Measurements from ENCODE around the gene MRPL58.

GRCh38 chr17:75064460-75064859, 52.0 kb downstream of the MRPL58 start:
- TF ChIP-seq TAF1 (IDR thresholded peaks at IDR 0.05; ENCODE audit: borderline replicate concordance, low read depth, low read length) (no peak), IRF5 (IDR thresholded peaks at IDR 0.05; ENCODE audit: borderline replicate concordance) (no peak)

Measured in GM12878 (cell line).